Heart left ventricle (tissue), 13 donors: ENCODE data around the gene NCAM1.

ENCODE experiments used
- POLR2A ChIP-seq, 2 donors: fragments of 450-650 bp; IDR thresholded peaks; one replicate each; pipeline ENCODE4 v1.6.1; 2017; ENCODE audit warnings: antibody characterized with exemption in 2 of 2, mild to moderate bottlenecking in 2 of 2, moderate library complexity in 2 of 2
- TF ChIP-seq, protein P1 (sequence below), 12 donors: fragments of 200-600 bp; sonication (generic) in 4 of 12; IDR thresholded peaks; one replicate each; pipeline versions ENCODE4 v1.5.0 to v1.8.0; 2018 to 2022; ENCODE audit warnings: antibody characterized with exemption in 12 of 12, mild to moderate bottlenecking in 5 of 12
- donor health status: ischemic (EF 13 %, LVEDD 7.1; RV severe dilation, severe dysfunction).
- donor health status: DM: no; HTN: yes; CAD: no.
- donor health status: DM: no; HTN: no; CAD: no.
- donor health status: ischemic (EF 25% LVEDD 6.9; RV normal size, moderate dysfunction).
- donor health status: ischemic (EF 25% LVEDD 5.7; RV mildly dilated, moderate dysfunction).
- donor health status: ischemic (EF 35%, LVEDD 5.7; RV mildly dilated, moderate dysfunction).
- donor health status: nonischemic (EF 11% LVEDD 7.7; RV severe dilation, severe dysfunction).
- donor health status: DM: yes; HTN: yes; CAD: no.
- donor health status: PGD.
- donor health status: ischemic (EF 29% LVEDD 5.4; RV normal size, mild dysfunction).
- donor health status: nonischemic (EF 23%, LVEDD 6.1; RV moderate dilation, normal function).

DNA sequence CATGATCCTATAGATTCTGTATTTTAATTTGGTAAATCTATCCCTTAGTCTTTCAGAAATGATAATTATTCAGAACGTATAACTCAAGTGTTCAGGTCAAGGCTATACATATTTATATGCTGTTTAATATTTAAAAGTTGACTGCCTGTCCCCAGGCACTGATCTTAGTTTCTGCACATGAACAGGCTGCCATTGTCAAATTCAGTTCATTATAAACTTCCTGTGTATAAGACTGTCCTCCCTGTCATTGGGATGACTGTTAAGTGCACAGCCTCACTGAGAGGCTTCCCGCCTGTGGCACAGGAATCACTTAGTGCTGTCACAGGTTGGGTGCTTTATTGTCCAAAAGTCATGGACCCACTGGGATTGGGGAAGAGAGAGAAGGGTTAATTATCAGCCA is 261.0 kb downstream of the NCAM1 start:
- TF ChIP-seq, protein P1, sequence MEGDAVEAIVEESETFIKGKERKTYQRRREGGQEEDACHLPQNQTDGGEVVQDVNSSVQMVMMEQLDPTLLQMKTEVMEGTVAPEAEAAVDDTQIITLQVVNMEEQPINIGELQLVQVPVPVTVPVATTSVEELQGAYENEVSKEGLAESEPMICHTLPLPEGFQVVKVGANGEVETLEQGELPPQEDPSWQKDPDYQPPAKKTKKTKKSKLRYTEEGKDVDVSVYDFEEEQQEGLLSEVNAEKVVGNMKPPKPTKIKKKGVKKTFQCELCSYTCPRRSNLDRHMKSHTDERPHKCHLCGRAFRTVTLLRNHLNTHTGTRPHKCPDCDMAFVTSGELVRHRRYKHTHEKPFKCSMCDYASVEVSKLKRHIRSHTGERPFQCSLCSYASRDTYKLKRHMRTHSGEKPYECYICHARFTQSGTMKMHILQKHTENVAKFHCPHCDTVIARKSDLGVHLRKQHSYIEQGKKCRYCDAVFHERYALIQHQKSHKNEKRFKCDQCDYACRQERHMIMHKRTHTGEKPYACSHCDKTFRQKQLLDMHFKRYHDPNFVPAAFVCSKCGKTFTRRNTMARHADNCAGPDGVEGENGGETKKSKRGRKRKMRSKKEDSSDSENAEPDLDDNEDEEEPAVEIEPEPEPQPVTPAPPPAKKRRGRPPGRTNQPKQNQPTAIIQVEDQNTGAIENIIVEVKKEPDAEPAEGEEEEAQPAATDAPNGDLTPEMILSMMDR (IDR thresholded peaks at IDR 0.05): no peak
- TF ChIP-seq POLR2A (IDR thresholded peaks at IDR 0.05): no peak
